Aorta (tissue), 5 donors: ENCODE data around the gene DCXR. TPM values are rescaled to one million over a fixed set of nuclear protein-coding genes. Genes with fewer than 3 reads are reported as not detected.
A peak's percentile ranks its signal among the peaks of the same experiment; 100 is the strongest.

ENCODE experiments used
- ATAC-seq: fragments of 200-7000 bp; cut with Tn5 transposase; one replicate; pipeline ENCODE4 v1.9.1; 2022; ENCODE audit warnings: moderate library complexity; ENCODE audit not compliant: low FRiP score
- DNase-seq, 2 donors: peaks; one replicate each; pipeline ENCODE4 v3.0.0-alpha.2; 2020
- H3K27ac ChIP-seq, 2 donors: one replicate each; pipeline ENCODE4 v1.5.1; 2013; ENCODE audit warnings: low read length in 2 of 2, mild to moderate bottlenecking in 2 of 2, moderate library complexity in 2 of 2, control low read depth in 1 of 2, inconsistent platforms in 1 of 2, low read depth in 1 of 2
- H3K27me3 ChIP-seq, 2 donors: one replicate each; pipeline ENCODE4 v1.6.1; 2013; ENCODE audit warnings: control low read depth in 1 of 2, low read length in 1 of 2, mild to moderate bottlenecking in 1 of 2, moderate library complexity in 1 of 2; ENCODE audit not compliant: insufficient read depth in 2 of 2, control insufficient read depth in 1 of 2
- H3K36me3 ChIP-seq, 2 donors: one replicate each; pipeline ENCODE4 v1.6.1; 2013; ENCODE audit warnings: control low read depth in 1 of 2, low read length in 1 of 2, mild to moderate bottlenecking in 1 of 2; ENCODE audit not compliant: insufficient read depth in 2 of 2, control insufficient read depth in 1 of 2
- H3K4me1 ChIP-seq, 2 donors: one replicate each; pipeline ENCODE4 v1.6.1; 2013; ENCODE audit warnings: low read length in 2 of 2, control low read depth in 1 of 2, mild to moderate bottlenecking in 1 of 2, moderate library complexity in 1 of 2; ENCODE audit not compliant: insufficient read depth in 2 of 2, control insufficient read depth in 1 of 2
- H3K4me3 ChIP-seq, 2 donors: one replicate each; pipeline ENCODE4 v1.5.1; 2013; ENCODE audit warnings: low read length in 2 of 2, control low read depth in 1 of 2, mild to moderate bottlenecking in 1 of 2
- H3K9me3 ChIP-seq: one replicate; pipeline ENCODE4 v1.6.1; 2013; ENCODE audit warnings: mild to moderate bottlenecking, low read length; ENCODE audit not compliant: control insufficient read depth
- WGBS, 2 donors: extraction: QIAGEN DNeasy Blood & Tissue Kit; methylation state at CpG; one replicate each; pipeline ENCODE4 v1.1.7; 2013; 5-methylcytosine and 5-hydroxymethylcytosine counted together
- intact Hi-C, 2 donors: fragments of 100-400 bp; cut with DNase I; formaldehyde crosslinking; loops; one replicate each; pipeline versions ENCODE4 v1.14.2 to v1.15.0; 2022
- polyA plus RNA-seq, 2 donors: library from polyadenylated mRNA; stranded (reverse); fragments of 200-250 nt; gene quantifications; one replicate each; pipeline ENCODE4 v1.2.3, GENCODE V29; 2013
- total RNA-seq, 2 donors: library from RNA; stranded (reverse); fragmentation: NEBNext Ultra II Directional; extraction: Animal tissue kit (Norgen Biotek cat#: 25700); gene quantifications; one replicate each; pipeline ENCODE4 v1.2.1, GENCODE V29; 2021
- donor health status: healthy with polysubstance abuse.
- donor health status: Bipolar disorder and iron deficiency.
- donor health status: DM: no; HTN: no; CAD: no.
- donor health status: DM: no; HTN: no; CAD: no.
- donor health status: DM: yes; HTN: yes; CAD: no.

The DCXR gene
- total and polyA plus RNA-seq, 4 donors = 34.9 to 81.0 (median 71.1) TPM

- no peak within 1 kb of the TSS for H3K27ac ChIP-seq
- no peaks in the 10 kb centered on the region for H3K4me1 ChIP-seq
- intact Hi-C loops = no loop called here
- WGBS, 2 donors = 0 to 1% methylated on average over 37 to 42 of the region's 42 CpGs
- DNase-seq = peak; percentile 100
- H3K4me3 ChIP-seq = peak within 1 kb of the TSS; percentile 39 to 65
- H3K9me3 ChIP-seq = no peaks in the 10 kb centered on the region
- ATAC-seq = peak; percentile 98
- no peaks in the 10 kb centered on the region for H3K36me3 ChIP-seq
- no peaks in the 10 kb centered on the region for H3K27me3 ChIP-seq
Measured at GRCh38 chr17:82022981-82023446, 14.5 kb downstream of the DCXR start, which contains the start of gene LRRC45. LRRC45 (plus strand) TSS chr17:82023305; CDS start chr17:82023644, 339 bp downstream.

- Histone ChIP-seq H3K27ac (no peak within 1 kb of the TSS), H3K27me3 (no peaks in the 10 kb centered on the region), H3K4me3 (peak within 1 kb of the TSS; percentile 39 to 65), H3K4me1 (no peaks in the 10 kb centered on the region), H3K9me3 (no peaks in the 10 kb centered on the region), H3K36me3 (no peaks in the 10 kb centered on the region)
- ATAC-seq (no peak), DNase-seq (no peak)
- intact Hi-C loops = no loop called here
- 1% methylated on average over 40 to 64 of the region's 64 CpGs for WGBS, 2 donors
Measured at GRCh38 chr17:82022310-82022980, 15.1 kb downstream of the DCXR start, which contains the start of gene CENPX. CENPX (minus strand) TSS chr17:82022878; CDS start chr17:82022861, 17 bp downstream.

- 11 to 12% methylated on average over 9 to 10 of the region's 10 CpGs for WGBS, 2 donors
- no peaks in the 10 kb centered on the region for H3K36me3 ChIP-seq
- no peak overlapping the region for H3K27ac ChIP-seq
- no peaks in the 10 kb centered on the region for H3K9me3 ChIP-seq
- peak overlapping the region in 1 of 2 donors; percentile 65 for H3K4me3 ChIP-seq
- H3K4me1 ChIP-seq = no peaks in the 10 kb centered on the region
- DNase-seq (no peak), ATAC-seq (no peak)
- intact Hi-C loops = loop anchor here (1.0 to 2.0 kb wide), 2 partner anchors 63 kb away; no protein-coding TSS in a partner anchor
- no peaks in the 10 kb centered on the region for H3K27me3 ChIP-seq
Measured at GRCh38 chr17:82021900-82022309, 15.6 kb downstream of the DCXR start.

- no peak overlapping the region for H3K27ac ChIP-seq
- ATAC-seq = no peak
- 31 to 38% methylated on average over 25 of the region's 25 CpGs for WGBS, 2 donors
- H3K4me1 ChIP-seq = no peaks in the 10 kb centered on the region
- intact Hi-C loops = loop anchor here (1.0 to 2.0 kb wide), 2 partner anchors 62 to 63 kb away; no protein-coding TSS in a partner anchor
- H3K9me3 ChIP-seq = no peaks in the 10 kb centered on the region
- H3K4me3 ChIP-seq = no peak overlapping the region
- no peaks in the 10 kb centered on the region for H3K27me3 ChIP-seq
- no peaks in the 10 kb centered on the region for H3K36me3 ChIP-seq
- peak; percentile 85 to 92 for DNase-seq
Measured at GRCh38 chr17:82021107-82021899, 16.2 kb downstream of the DCXR start.

GRCh38 chr17:82020572-82021106 lies 16.9 kb downstream of the DCXR start:
- Histone ChIP-seq H3K27ac (no peak overlapping the region), H3K36me3 (no peaks in the 10 kb centered on the region), H3K4me1 (no peaks in the 10 kb centered on the region), H3K4me3 (no peak overlapping the region), H3K27me3 (no peaks in the 10 kb centered on the region), H3K9me3 (no peaks in the 10 kb centered on the region)
- DNase-seq (no peak), ATAC-seq (no peak)
- 61 to 66% methylated on average over 14 of the region's 14 CpGs for WGBS, 2 donors
- intact Hi-C loops = loop anchor here (1.0 to 2.0 kb wide), 2 partner anchors 61 to 62 kb away; no protein-coding TSS in a partner anchor

GRCh38 chr17:82019690-82020571 lies 17.6 kb downstream of the DCXR start:
- intact Hi-C loops = loop anchor here in 1 of 2 donors (2.0 kb wide), 1 partner anchor 61 kb away; no protein-coding TSS in a partner anchor
- 66 to 73% methylated on average over 28 to 34 of the region's 34 CpGs for WGBS, 2 donors
- DNase-seq (peak; percentile 74 to 90), ATAC-seq (no peak)
- Histone ChIP-seq H3K4me3 (no peak overlapping the region), H3K27me3 (no peaks in the 10 kb centered on the region), H3K27ac (no peak overlapping the region), H3K9me3 (no peaks in the 10 kb centered on the region), H3K36me3 (no peaks in the 10 kb centered on the region), H3K4me1 (no peaks in the 10 kb centered on the region)

GRCh38 chr17:82018989-82019689 lies 18.4 kb downstream of the DCXR start:
- H3K4me1 ChIP-seq = no peaks in the 10 kb centered on the region
- intact Hi-C loops = no loop called here
- no peaks in the 10 kb centered on the region for H3K36me3 ChIP-seq
- H3K9me3 ChIP-seq = no peaks in the 10 kb centered on the region
- no peak overlapping the region for H3K27ac ChIP-seq
- 88 to 91% methylated on average over 33 of the region's 33 CpGs for WGBS, 2 donors
- no peak for DNase-seq
- H3K27me3 ChIP-seq = no peaks in the 10 kb centered on the region
- no peak overlapping the region for H3K4me3 ChIP-seq
- ATAC-seq = no peak
